WERI-Rb-1 (cell line): Measurements from ENCODE around the gene PDE1A.

Experiments
- DNase-seq: peaks from one replicate; pipeline ENCODE4 v3.0.0-alpha.2; 2020
- H3K27ac ChIP-seq: fragments of 250-450 bp; sonication (Bioruptor Pico); 2 replicates; pipeline ENCODE4 v1.5.1; 2020; ENCODE audit warnings: mild to moderate bottlenecking, moderate library complexity
- H3K27me3 ChIP-seq: fragments of 250-450 bp; sonication (Bioruptor Pico); 2 replicates; pipeline ENCODE4 v1.5.1; 2021; ENCODE audit warnings: mild to moderate bottlenecking, low read depth, moderate library complexity; ENCODE audit not compliant: insufficient read depth, severe bottlenecking
- H3K36me3 ChIP-seq: fragments of 250-450 bp; sonication (Bioruptor Pico); 2 replicates; pipeline ENCODE4 v1.5.1; 2020; ENCODE audit warnings: mild to moderate bottlenecking, moderate library complexity
- H3K4me3 ChIP-seq: 2 replicates; pipeline ENCODE4 v1.5.1; 2011; ENCODE audit warnings: low read depth, mild to moderate bottlenecking, control low read depth, low read length
- H3K9me3 ChIP-seq: fragments of 250-450 bp; sonication (Bioruptor Pico); 2 replicates; pipeline ENCODE4 v1.5.1; 2021; ENCODE audit warnings: mild to moderate bottlenecking, moderate library complexity; ENCODE audit not compliant: severe bottlenecking
- CTCF ChIP-seq: IDR thresholded peaks from 2 replicates; pipeline ENCODE4 v1.5.1; 2011; ENCODE audit warnings: low read depth, mild to moderate bottlenecking, control low read depth, inconsistent platforms, low read length

PDE1A gene

GRCh38 chr2:182361477-182361876 lies 65.4 kb downstream of the PDE1A start:
- H3K9me3 ChIP-seq: no peaks in the 10 kb centered on the region
- H3K36me3 ChIP-seq: no peaks in the 10 kb centered on the region
- no peak for DNase-seq
- no peak overlapping the region for H3K27ac ChIP-seq
- H3K27me3 ChIP-seq: no peaks in the 10 kb centered on the region
- no peak for TF ChIP-seq CTCF
- H3K4me3 ChIP-seq: no peak overlapping the region

- H3K9me3 ChIP-seq: no peaks in the 10 kb centered on the region
- H3K36me3 ChIP-seq: no peaks in the 10 kb centered on the region
- H3K27ac ChIP-seq: no peak overlapping the region
- no peak for DNase-seq
- H3K27me3 ChIP-seq: no peaks in the 10 kb centered on the region
- H3K4me3 ChIP-seq: no peak overlapping the region
- no peak for TF ChIP-seq CTCF
These were observed 66.1 kb downstream of the PDE1A start for GRCh38 chr2:182360663-182361260.

- H3K9me3 ChIP-seq: no peaks in the 10 kb centered on the region
- H3K4me3 ChIP-seq: no peak overlapping the region
- H3K36me3 ChIP-seq: no peaks in the 10 kb centered on the region
- H3K27ac ChIP-seq: no peak overlapping the region
- no peak for DNase-seq
- TF ChIP-seq CTCF: no peak
- H3K27me3 ChIP-seq: no peaks in the 10 kb centered on the region
These were observed 66.7 kb downstream of the PDE1A start for GRCh38 chr2:182359990-182360662.

GRCh38 chr2:182359027-182359989 lies 67.5 kb downstream of the PDE1A start:
- Histone ChIP-seq H3K27ac (no peak overlapping the region), H3K4me3 (no peak overlapping the region), H3K27me3 (no peaks in the 10 kb centered on the region), H3K36me3 (no peaks in the 10 kb centered on the region), H3K9me3 (no peaks in the 10 kb centered on the region)
- DNase-seq: no peak
- no peak for TF ChIP-seq CTCF

- TF ChIP-seq CTCF: no peak
These were observed 68.2 kb downstream of the PDE1A start for GRCh38 chr2:182358601-182359000.

More at GRCh38 chr2:182358601-182359000, 68.2 kb downstream of the PDE1A start:
- Histone ChIP-seq H3K27me3 (no peaks in the 10 kb centered on the region), H3K27ac (no peak overlapping the region), H3K4me3 (no peak overlapping the region), H3K36me3 (no peaks in the 10 kb centered on the region), H3K9me3 (no peaks in the 10 kb centered on the region)
- DNase-seq: no peak
